Omental fat pad (tissue), 4 donors: ENCODE measurements around the gene FANCI. TPM values are rescaled to one million over a fixed set of nuclear protein-coding genes. Genes with fewer than 3 reads are reported as not detected.

Source experiments
- ATAC-seq: fragments of 150-250 bp; one replicate; pipeline ENCODE4 v1.9.1; 2016; ENCODE audit warnings: mild to moderate bottlenecking, moderate library complexity; ENCODE audit not compliant: low FRiP score
- DNase-seq: peaks from one replicate; pipeline ENCODE4 v3.0.0-alpha.2; 2019; ENCODE audit warnings: low spot score
- CTCF ChIP-seq, 3 donors: fragments of 450-650 bp; IDR thresholded peaks; one replicate each; pipeline ENCODE4 v1.5.1; 2016 to 2017; ENCODE audit warnings: antibody characterized with exemption in 3 of 3, mild to moderate bottlenecking in 3 of 3, moderate library complexity in 2 of 3
- total RNA-seq, 4 donors: library from RNA; depleted of rRNA; stranded (reverse); fragments of >200 nt; gene quantifications; one replicate each; pipeline ENCODE4 v1.1.0, GENCODE V29; 2016

The FANCI gene
- total RNA-seq, 4 donors from 2014 or later, result 3.3 to 6.6 (median 4.2) TPM

- ATAC-seq (no peak), DNase-seq (no peak)
These were observed 35.5 kb upstream of the FANCI start for GRCh38 chr15:89208256-89208655.

GRCh38 chr15:89209057-89209456, 34.7 kb upstream of the FANCI start:
- no peak for DNase-seq
- no peak for ATAC-seq
- TF ChIP-seq CTCF (IDR thresholded peaks at IDR 0.05), result no peak

More at GRCh38 chr15:89208256-89208655, 35.5 kb upstream of the FANCI start:
- TF ChIP-seq CTCF (IDR thresholded peaks at IDR 0.05), result no peak

- ATAC-seq, result no peak
- TF ChIP-seq CTCF (IDR thresholded peaks at IDR 0.05), result no peak
These were observed 32.1 kb upstream of the FANCI start for GRCh38 chr15:89211678-89212170.

GRCh38 chr15:89215627-89216026, 28.2 kb upstream of the FANCI start:
- no peak for TF ChIP-seq CTCF (IDR thresholded peaks at IDR 0.05)
- DNase-seq (no peak), ATAC-seq (no peak)

More at GRCh38 chr15:89211678-89212170, 32.1 kb upstream of the FANCI start:
- DNase-seq, result no peak

GRCh38 chr15:89217031-89217430, 26.7 kb upstream of the FANCI start:
- DNase-seq (no peak), ATAC-seq (no peak)
- TF ChIP-seq CTCF (IDR thresholded peaks at IDR 0.05), result no peak

- ATAC-seq (no peak), DNase-seq (no peak)
- TF ChIP-seq CTCF (IDR thresholded peaks at IDR 0.05), result no peak
These were observed 25.9 kb upstream of the FANCI start for GRCh38 chr15:89217686-89218376.

GRCh38 chr15:89218531-89218930, 25.2 kb upstream of the FANCI start:
- no peak for TF ChIP-seq CTCF (IDR thresholded peaks at IDR 0.05)
- DNase-seq, result no peak
- no peak for ATAC-seq
